ENCODE measurements around the gene TRPV2.

Gene TRPV2

DNA sequence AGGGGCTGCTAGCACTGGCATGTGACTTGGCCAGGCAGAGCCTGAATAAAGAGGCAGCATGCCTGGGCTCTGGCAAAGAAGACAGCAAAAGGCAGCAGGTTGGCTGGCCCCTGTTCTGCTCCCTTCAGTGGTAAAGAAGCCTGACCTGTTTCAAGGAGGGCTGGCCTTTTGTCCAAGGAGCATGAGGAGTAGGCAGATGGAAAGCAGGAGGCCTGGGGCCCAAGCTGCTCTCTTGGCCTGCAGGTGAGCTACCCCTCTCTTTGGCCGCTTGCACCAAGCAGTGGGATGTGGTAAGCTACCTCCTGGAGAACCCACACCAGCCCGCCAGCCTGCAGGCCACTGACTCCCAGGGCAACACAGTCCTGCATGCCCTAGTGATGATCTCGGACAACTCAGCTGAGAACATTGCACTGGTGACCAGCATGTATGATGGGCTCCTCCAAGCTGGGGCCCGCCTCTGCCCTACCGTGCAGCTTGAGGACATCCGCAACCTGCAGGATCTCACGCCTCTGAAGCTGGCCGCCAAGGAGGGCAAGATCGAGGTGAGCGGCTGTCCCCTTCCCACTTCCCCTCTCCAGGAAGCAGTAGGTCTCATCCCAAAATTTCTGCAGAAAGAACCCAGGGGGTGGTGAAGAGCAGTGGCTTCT, 8.0 kb downstream of the TRPV2 start:
- H4K5ac ChIP-seq (ENCODE audit: low read length) = no peak overlapping the region
- H3K4me3 ChIP-seq (ENCODE audit: low read length) = no peak overlapping the region
- H3K79me2 ChIP-seq (ENCODE audit: control insufficient read depth, insufficient read depth, low read length) = no peaks in the 10 kb centered on the region
- H3K4ac ChIP-seq (ENCODE audit: low read depth, low read length) = no peak overlapping the region
- H3K79me1 ChIP-seq (ENCODE audit: low read length) = no peaks in the 10 kb centered on the region
- no peak overlapping the region for H3K18ac ChIP-seq (ENCODE audit: low read length)
- no peaks in the 10 kb centered on the region for H3K27me3 ChIP-seq (ENCODE audit: insufficient read depth, low read length, poor library complexity)
- no peak overlapping the region for H3K56ac ChIP-seq (ENCODE audit: low read length)
- H2BK120ac ChIP-seq (ENCODE audit: low read depth, low read length) = no peak overlapping the region
- H2AK5ac ChIP-seq (ENCODE audit: low read length) = no peak overlapping the region
- H3K23ac ChIP-seq (ENCODE audit: low read length) = no peak overlapping the region
- H3K9ac ChIP-seq (ENCODE audit: low read length) = no peak overlapping the region
- H2BK15ac ChIP-seq (replicated peaks; ENCODE audit: low read depth) = no peak overlapping the region
- no peak overlapping the region for H4K8ac ChIP-seq (ENCODE audit: low read depth, low read length)
- H3K4me1 ChIP-seq (ENCODE audit: control insufficient read depth, low read depth, low read length) = no peaks in the 10 kb centered on the region
- no peak overlapping the region for H2BK5ac ChIP-seq (ENCODE audit: low read length)
- H3K4me2 ChIP-seq (ENCODE audit: low read length) = no peak overlapping the region
- no peak for DNase-seq
- no peaks in the 10 kb centered on the region for H3K36me3 ChIP-seq (ENCODE audit: control insufficient read depth, insufficient read depth, low read length)
- no CpG with 5 or more reads among the region's 10 CpGs for WGBS (ENCODE audit: extremely low coverage, insufficient coverage, low lambda C conversion rate)
- H3K27ac ChIP-seq (ENCODE audit: low read depth, low read length) = no peak overlapping the region

DNA sequence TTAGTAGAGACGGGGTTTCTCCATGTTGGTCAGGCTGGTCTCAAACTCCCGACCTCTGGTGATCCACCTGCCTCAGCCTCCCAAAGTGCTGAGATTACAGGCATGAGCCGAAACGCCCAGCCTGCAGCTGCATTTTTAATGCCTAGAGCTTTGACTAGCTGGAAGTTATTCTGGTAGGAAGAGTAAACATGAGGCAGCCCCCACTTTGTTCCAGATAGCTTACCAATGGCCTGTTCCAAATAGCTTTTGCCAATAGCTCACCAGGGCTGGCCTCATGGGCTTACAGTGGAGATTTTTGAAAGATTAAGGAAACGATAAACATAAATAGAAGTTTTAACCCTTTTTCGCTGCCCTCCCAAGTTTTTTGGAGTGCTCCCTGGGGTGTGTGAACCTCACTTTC, 9.8 kb downstream of the TRPV2 start:
- Histone ChIP-seq H3K4ac (ENCODE audit: low read depth, low read length) (no peak overlapping the region), H3K23ac (ENCODE audit: low read length) (no peak overlapping the region), H3K56ac (ENCODE audit: low read length) (no peak overlapping the region), H3K9ac (ENCODE audit: low read length) (no peak overlapping the region), H3K18ac (ENCODE audit: low read length) (no peak overlapping the region), H3K27me3 (ENCODE audit: insufficient read depth, low read length, poor library complexity) (no peaks in the 10 kb centered on the region), H2AK5ac (ENCODE audit: low read length) (no peak overlapping the region), H3K4me2 (ENCODE audit: low read length) (no peak overlapping the region), H3K36me3 (ENCODE audit: control insufficient read depth, insufficient read depth, low read length) (no peaks in the 10 kb centered on the region), H3K4me3 (ENCODE audit: low read length) (no peak overlapping the region), H2BK15ac (replicated peaks; ENCODE audit: low read depth) (no peak overlapping the region), H3K4me1 (ENCODE audit: control insufficient read depth, low read depth, low read length) (no peaks in the 10 kb centered on the region), H4K8ac (ENCODE audit: low read depth, low read length) (no peak overlapping the region), H4K5ac (ENCODE audit: low read length) (no peak overlapping the region), H2BK5ac (ENCODE audit: low read length) (no peak overlapping the region), H3K79me2 (ENCODE audit: control insufficient read depth, insufficient read depth, low read length) (no peaks in the 10 kb centered on the region), H2BK120ac (ENCODE audit: low read depth, low read length) (no peak overlapping the region), H3K27ac (ENCODE audit: low read depth, low read length) (no peak overlapping the region), H3K79me1 (ENCODE audit: low read length) (no peaks in the 10 kb centered on the region)
- DNase-seq = no peak
- no CpG with 5 or more reads among the region's 6 CpGs for WGBS (ENCODE audit: extremely low coverage, insufficient coverage, low lambda C conversion rate)

DNA sequence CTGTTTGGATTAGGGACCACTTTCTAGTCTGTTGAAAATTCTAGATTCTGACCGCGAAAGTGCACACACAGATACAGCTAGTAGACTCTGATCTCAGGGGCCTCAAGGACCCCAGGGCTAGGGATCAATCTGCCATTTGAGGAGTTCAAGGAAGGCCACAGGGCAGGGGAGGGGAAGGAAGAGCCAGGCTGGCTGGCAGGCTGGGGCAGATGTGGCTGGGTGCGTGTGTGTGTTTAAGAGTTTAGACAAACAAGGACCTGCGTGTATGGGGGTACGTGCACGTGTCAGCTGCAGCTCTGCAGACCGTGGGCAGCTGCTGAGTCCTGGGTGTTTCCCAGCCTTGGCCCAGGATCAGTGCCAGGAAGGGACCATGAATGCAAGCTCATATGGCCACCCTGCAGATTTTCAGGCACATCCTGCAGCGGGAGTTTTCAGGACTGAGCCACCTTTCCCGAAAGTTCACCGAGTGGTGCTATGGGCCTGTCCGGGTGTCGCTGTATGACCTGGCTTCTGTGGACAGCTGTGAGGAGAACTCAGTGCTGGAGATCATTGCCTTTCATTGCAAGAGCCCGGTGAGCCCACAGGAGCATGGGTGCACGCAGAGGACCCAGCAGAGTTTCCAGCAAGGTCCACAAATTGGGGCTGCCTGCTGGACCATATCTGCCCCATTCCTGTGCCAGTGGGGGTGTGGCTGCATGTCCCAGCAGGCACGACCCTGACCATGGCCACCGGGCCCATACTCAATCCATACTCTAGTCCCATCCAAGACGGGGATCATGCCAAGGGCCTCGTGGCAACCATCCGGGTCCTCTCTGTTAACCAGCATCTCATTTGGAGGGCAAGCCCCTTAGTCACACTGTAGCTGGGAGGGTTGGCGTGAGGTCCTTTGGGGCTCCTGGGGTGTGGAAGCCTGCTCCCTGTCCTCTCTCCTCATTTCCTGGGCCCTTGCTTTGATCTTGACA, 10.6 kb downstream of the TRPV2 start:
- Histone ChIP-seq H2BK5ac (ENCODE audit: low read length) (no peak overlapping the region), H3K4me3 (ENCODE audit: low read length) (no peak overlapping the region), H4K5ac (ENCODE audit: low read length) (no peak overlapping the region), H3K18ac (ENCODE audit: low read length) (no peak overlapping the region), H3K23ac (ENCODE audit: low read length) (no peak overlapping the region), H2AK5ac (ENCODE audit: low read length) (no peak overlapping the region), H3K4ac (ENCODE audit: low read depth, low read length) (no peak overlapping the region), H4K8ac (ENCODE audit: low read depth, low read length) (no peak overlapping the region), H2BK15ac (replicated peaks; ENCODE audit: low read depth) (no peak overlapping the region), H3K79me1 (ENCODE audit: low read length) (no peaks in the 10 kb centered on the region), H3K9ac (ENCODE audit: low read length) (no peak overlapping the region), H2BK120ac (ENCODE audit: low read depth, low read length) (no peak overlapping the region), H3K79me2 (ENCODE audit: control insufficient read depth, insufficient read depth, low read length) (no peaks in the 10 kb centered on the region), H3K4me1 (ENCODE audit: control insufficient read depth, low read depth, low read length) (no peaks in the 10 kb centered on the region), H3K27ac (ENCODE audit: low read depth, low read length) (no peak overlapping the region), H3K56ac (ENCODE audit: low read length) (no peak overlapping the region), H3K36me3 (ENCODE audit: control insufficient read depth, insufficient read depth, low read length) (no peaks in the 10 kb centered on the region), H3K27me3 (ENCODE audit: insufficient read depth, low read length, poor library complexity) (no peaks in the 10 kb centered on the region), H3K4me2 (ENCODE audit: low read length) (no peak overlapping the region)
- DNase-seq = no peak
- no CpG with 5 or more reads among the region's 20 CpGs for WGBS (ENCODE audit: extremely low coverage, insufficient coverage, low lambda C conversion rate)

DNA sequence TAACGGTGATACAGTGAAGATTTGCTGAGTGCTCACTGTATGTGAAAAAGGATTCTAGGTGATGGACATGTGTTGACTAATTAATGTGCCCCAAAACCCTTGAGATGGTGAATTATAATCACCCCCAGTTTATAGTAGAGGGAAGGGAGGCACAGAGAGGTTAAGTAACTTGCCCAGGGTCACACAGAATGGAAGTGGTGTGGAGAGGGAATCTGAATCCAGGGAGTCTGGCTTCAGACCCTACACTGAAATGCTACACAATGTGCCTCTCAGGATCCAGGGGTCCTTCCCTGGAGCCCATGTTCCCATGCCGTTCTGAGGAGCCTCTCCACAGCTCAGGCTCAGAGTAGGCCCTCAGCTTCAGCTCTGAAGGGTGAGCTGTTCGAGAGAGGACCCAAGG, 11.6 kb downstream of the TRPV2 start:
- no peaks in the 10 kb centered on the region for H3K27me3 ChIP-seq (ENCODE audit: insufficient read depth, low read length, poor library complexity)
- H3K27ac ChIP-seq (ENCODE audit: low read depth, low read length) = no peak overlapping the region
- H3K18ac ChIP-seq (ENCODE audit: low read length) = no peak overlapping the region
- H3K4me2 ChIP-seq (ENCODE audit: low read length) = no peak overlapping the region
- no peak overlapping the region for H4K8ac ChIP-seq (ENCODE audit: low read depth, low read length)
- H3K9ac ChIP-seq (ENCODE audit: low read length) = no peak overlapping the region
- no peak overlapping the region for H3K4me3 ChIP-seq (ENCODE audit: low read length)
- H3K79me1 ChIP-seq (ENCODE audit: low read length) = no peaks in the 10 kb centered on the region
- no peak overlapping the region for H4K5ac ChIP-seq (ENCODE audit: low read length)
- H3K4ac ChIP-seq (ENCODE audit: low read depth, low read length) = no peak overlapping the region
- no peaks in the 10 kb centered on the region for H3K79me2 ChIP-seq (ENCODE audit: control insufficient read depth, insufficient read depth, low read length)
- no peak overlapping the region for H2BK15ac ChIP-seq (replicated peaks; ENCODE audit: low read depth)
- no peak overlapping the region for H2BK5ac ChIP-seq (ENCODE audit: low read length)
- no peak overlapping the region for H2BK120ac ChIP-seq (ENCODE audit: low read depth, low read length)
- H3K36me3 ChIP-seq (ENCODE audit: control insufficient read depth, insufficient read depth, low read length) = no peaks in the 10 kb centered on the region
- no peak overlapping the region for H2AK5ac ChIP-seq (ENCODE audit: low read length)
- WGBS (ENCODE audit: extremely low coverage, insufficient coverage, low lambda C conversion rate) = no CpG with 5 or more reads among the region's 3 CpGs
- DNase-seq = no peak
- H3K23ac ChIP-seq (ENCODE audit: low read length) = no peak overlapping the region
- H3K4me1 ChIP-seq (ENCODE audit: control insufficient read depth, low read depth, low read length) = no peaks in the 10 kb centered on the region
- H3K56ac ChIP-seq (ENCODE audit: low read length) = no peak overlapping the region

DNA sequence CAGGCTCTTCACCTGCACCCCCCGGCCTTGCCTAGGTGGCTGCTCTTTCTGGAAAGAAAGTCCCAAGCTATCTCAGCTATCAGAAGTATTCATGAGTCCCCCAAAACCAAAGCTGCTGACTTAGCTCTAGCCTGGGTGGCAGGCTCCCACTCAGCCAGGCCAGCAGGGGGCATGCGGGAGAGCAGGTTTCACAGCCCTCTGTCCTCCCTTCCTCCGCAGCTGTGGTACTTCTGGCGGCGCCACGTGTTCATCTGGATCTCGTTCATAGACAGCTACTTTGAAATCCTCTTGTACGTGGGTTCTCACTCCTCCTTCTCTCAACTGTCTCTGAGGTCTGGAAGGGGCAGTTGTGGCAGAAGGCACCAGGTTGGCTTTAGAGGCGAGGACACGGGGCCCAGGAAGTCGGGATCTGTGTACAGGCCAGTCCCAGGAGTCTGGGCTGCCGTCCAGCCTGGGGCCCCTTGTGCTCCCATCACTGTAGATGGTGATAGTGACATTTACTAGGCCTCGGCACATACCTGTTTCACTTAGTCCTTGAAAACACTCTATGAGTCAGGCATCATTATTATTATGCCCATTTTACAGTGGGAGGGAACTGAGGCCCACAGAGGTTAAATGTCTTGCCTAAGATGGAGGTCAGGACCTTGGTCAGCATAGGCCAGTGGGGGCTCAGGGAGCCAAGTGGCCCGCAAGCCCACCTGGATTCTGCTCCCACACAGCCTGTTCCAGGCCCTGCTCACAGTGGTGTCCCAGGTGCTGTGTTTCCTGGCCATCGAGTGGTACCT, 12.9 kb downstream of the TRPV2 start:
- no peak overlapping the region for H3K18ac ChIP-seq (ENCODE audit: low read length)
- H3K4ac ChIP-seq (ENCODE audit: low read depth, low read length) = no peak overlapping the region
- H3K4me1 ChIP-seq (ENCODE audit: control insufficient read depth, low read depth, low read length) = no peaks in the 10 kb centered on the region
- no peak overlapping the region for H4K5ac ChIP-seq (ENCODE audit: low read length)
- no CpG with 5 or more reads among the region's 15 CpGs for WGBS (ENCODE audit: extremely low coverage, insufficient coverage, low lambda C conversion rate)
- no peaks in the 10 kb centered on the region for H3K36me3 ChIP-seq (ENCODE audit: control insufficient read depth, insufficient read depth, low read length)
- no peak overlapping the region for H3K23ac ChIP-seq (ENCODE audit: low read length)
- H3K27ac ChIP-seq (ENCODE audit: low read depth, low read length) = no peak overlapping the region
- no peaks in the 10 kb centered on the region for H3K79me2 ChIP-seq (ENCODE audit: control insufficient read depth, insufficient read depth, low read length)
- H3K4me3 ChIP-seq (ENCODE audit: low read length) = no peak overlapping the region
- H2BK5ac ChIP-seq (ENCODE audit: low read length) = no peak overlapping the region
- H3K27me3 ChIP-seq (ENCODE audit: insufficient read depth, low read length, poor library complexity) = no peaks in the 10 kb centered on the region
- H2BK120ac ChIP-seq (ENCODE audit: low read depth, low read length) = no peak overlapping the region
- H3K56ac ChIP-seq (ENCODE audit: low read length) = peak overlapping the region; percentile 50
- no peak overlapping the region for H3K9ac ChIP-seq (ENCODE audit: low read length)
- DNase-seq = peak; percentile 70
- no peak overlapping the region for H4K8ac ChIP-seq (ENCODE audit: low read depth, low read length)
- H2BK15ac ChIP-seq (replicated peaks; ENCODE audit: low read depth) = no peak overlapping the region
- no peaks in the 10 kb centered on the region for H3K79me1 ChIP-seq (ENCODE audit: low read length)
- H2AK5ac ChIP-seq (ENCODE audit: low read length) = no peak overlapping the region
- no peak overlapping the region for H3K4me2 ChIP-seq (ENCODE audit: low read length)
